HG03045 (cell line): ENCODE data around the gene PLPP6.
A peak's percentile ranks its signal among the peaks of the same experiment; 100 is the strongest.
"Not testable (repeated sequence)": the region's sequence is repeated elsewhere in the genome, so short reads cannot be mapped to it uniquely, and the experiment has no call there.

Source experiments
- ATAC-seq: cut with Tn5 transposase; IDR thresholded peaks from one replicate; pipeline ENCODE4 v1.9.1; 2021; ENCODE audit warnings: mild to moderate bottlenecking, moderate library complexity; ENCODE audit not compliant: unreplicated experiment

PLPP6 gene

GRCh38 chr9:4662108-4662988 lies at the start of gene PLPP6:
TSS of gene PLPP6 (plus strand) at chr9:4662294. CDS start at chr9:4662376, 82 bp downstream.
- peak; percentile 93 for ATAC-seq

DNA sequence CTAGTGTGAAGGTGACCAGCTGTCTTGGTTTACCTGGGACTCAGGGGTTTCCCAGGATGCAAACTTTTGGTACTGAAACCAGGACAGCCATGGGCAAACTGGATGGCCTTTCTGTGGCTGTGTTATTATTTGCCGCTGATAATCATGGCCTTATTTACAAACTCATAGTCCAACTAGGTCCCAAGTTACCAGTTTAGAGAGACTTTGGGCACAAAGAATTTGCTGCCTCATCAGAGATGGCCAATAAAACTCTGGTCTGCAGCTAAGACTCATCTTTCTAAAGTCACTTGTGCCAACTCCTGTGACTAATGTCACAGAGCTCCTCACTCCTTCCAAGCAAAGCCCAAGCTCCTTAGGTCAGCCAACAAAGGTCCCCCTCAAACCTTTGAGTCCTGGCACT lies 47.5 kb upstream of the PLPP6 start:
- no peak for ATAC-seq

GRCh38 chr9:4615251-4615650 lies 46.8 kb upstream of the PLPP6 start:
- no peak for ATAC-seq

DNA sequence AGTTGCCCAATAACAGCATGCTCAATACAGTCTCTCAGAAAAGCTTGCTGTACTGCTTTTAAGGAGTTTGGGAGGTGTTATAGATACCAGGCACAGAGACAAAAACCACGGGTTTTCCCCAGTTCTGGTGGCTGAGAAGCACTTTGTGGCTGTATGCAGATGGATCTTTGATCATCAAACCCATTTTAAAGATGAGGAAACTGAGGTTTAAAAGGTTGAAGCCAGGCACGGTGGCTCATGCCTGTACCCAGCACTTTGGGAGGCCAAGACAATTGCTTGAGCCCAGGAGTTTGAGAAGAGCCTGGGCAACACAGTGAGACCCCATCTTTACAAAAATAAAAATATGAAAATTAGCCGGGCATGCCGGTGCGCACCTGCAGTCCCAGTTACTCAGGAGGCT lies 46.3 kb upstream of the PLPP6 start:
- no peak for ATAC-seq

- no peak for ATAC-seq
Observed at GRCh38 chr9:4617752-4618151, 44.3 kb upstream of the PLPP6 start.

- no peak for ATAC-seq
Observed at GRCh38 chr9:4618700-4619099, 43.4 kb upstream of the PLPP6 start.

- no peak for ATAC-seq
Observed at GRCh38 chr9:4620057-4620765, 41.9 kb upstream of the PLPP6 start.

- ATAC-seq = no peak
Observed at GRCh38 chr9:4620881-4621555, 41.1 kb upstream of the PLPP6 start.

DNA sequence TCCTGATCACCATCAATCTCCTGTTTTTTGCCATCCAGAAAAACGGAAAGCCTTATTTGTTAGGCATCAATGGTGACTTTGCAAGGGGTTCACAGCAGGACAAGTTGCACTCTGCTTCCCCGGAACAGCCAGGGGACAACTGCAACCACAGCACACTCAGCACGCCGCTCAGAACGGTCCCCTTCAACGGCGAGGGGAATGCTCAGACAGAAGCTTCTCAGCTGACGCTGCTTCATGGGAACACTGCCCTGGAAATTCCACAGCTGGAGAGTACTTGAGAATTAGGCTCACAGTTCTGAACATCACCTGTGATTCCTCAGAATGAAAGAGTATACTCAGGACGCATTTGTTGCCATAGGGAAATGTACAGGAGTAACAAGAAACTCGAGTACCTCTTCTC lies 40.1 kb upstream of the PLPP6 start:
- ATAC-seq = no peak

GRCh38 chr9:4630836-4631235 lies 31.3 kb upstream of the PLPP6 start:
- ATAC-seq = no peak

GRCh38 chr9:4638968-4639367 lies 23.1 kb upstream of the PLPP6 start:
- ATAC-seq = no peak

DNA sequence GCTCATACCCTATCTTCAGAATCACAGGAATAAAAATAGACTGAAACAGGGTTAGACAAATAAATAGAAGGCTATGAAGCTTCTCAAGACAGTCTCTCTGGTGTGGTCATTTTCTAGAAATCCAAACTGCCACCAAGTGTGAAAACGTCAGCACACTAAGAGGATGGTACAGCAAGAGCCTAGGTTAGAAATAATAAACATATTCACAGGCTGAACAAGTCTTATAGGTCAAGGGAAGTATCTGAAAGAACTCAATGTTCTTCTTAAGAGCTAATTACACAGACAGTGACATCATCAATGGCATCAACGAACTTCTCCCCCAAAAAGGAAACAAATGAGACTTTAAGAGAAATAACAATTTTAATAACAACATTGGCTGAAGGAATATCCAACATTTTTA lies 22.7 kb upstream of the PLPP6 start:
- no peak for ATAC-seq

- no peak for ATAC-seq
Observed at GRCh38 chr9:4640027-4640426, 22.1 kb upstream of the PLPP6 start.

GRCh38 chr9:4642351-4642750 lies 19.7 kb upstream of the PLPP6 start:
- no peak for ATAC-seq

- ATAC-seq = no peak
Observed at GRCh38 chr9:4654084-4654483, 8.0 kb upstream of the PLPP6 start.

DNA sequence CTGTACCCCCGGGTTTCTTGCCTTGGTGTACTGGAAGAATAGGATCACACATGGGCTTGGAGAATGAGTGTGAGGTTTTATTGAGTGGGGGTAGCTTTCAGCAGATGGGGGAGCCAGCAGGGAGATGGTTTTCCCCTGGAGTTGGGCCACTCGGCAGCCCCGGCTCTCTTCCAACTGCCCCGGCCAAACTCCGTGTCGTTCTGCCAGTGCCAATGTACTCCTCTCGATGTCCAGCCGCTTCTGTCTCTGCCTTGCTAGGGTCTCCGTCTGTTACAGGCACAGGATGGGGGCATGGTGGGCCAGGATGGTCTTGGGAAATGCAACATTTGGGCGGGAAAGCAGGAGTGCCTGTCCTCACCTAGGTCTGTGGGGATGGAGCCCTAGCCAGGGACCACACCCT lies 7.6 kb upstream of the PLPP6 start:
- ATAC-seq = no peak

DNA sequence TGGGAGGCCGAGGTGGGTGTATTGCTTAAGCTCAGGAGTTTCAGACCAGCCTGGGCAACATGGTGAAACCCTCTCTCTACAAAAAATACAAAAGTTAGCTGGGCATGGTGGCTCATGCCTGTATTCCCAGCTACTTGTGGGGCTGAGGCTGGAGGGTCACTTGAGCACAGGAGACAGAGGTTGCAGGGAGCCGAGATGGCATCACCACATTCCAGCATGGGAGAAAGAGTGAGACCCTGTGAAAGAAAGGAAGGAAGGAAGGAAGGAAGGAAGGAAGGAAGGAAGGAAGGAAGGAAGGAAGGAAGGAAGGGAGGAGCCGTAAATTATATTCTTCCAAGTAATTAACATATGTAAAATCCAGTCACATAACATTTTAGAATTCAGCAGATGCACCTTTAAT lies 5.9 kb upstream of the PLPP6 start:
- not testable (repeated sequence) for ATAC-seq

DNA sequence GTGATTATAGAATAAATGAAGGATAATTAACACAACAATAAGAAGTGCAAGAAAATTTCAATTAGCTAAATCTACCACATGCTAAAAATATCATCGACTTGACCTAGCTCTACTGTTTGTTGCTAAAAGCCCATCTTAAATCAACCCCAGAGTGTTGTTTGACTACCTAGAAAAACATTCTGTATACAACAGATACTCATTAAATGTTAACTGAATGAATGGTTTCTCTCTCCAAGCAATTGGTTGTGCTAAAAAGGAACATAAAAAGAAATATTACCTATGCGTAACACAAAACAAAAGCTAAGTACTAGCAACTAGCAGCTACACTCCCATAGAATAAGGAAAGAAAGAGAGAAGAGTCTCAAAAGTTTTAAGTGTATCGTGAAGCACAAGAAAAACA lies 5.5 kb upstream of the PLPP6 start:
- no peak for ATAC-seq

- ATAC-seq = no peak
Observed at GRCh38 chr9:4657426-4658159, 4.5 kb upstream of the PLPP6 start.

GRCh38 chr9:4660665-4661064 lies 1.4 kb upstream of the PLPP6 start:
- not testable (repeated sequence) for ATAC-seq

GRCh38 chr9:4661165-4661564 lies 929 bp upstream of the PLPP6 start:
- ATAC-seq = no peak
